Activated naive CD4-positive, alpha-beta T cell treated with anti-CD3 and anti-CD28 coated beads, Interleukin-2, amount 10 ng/mL, durations not matched to agents 7 days and 5 days (primary cell): ENCODE data around the gene CCDC43.
"Not testable (repeated sequence)": the region's sequence is repeated elsewhere in the genome, so short reads cannot be mapped to it uniquely, and the experiment has no call there.

Experiments
- CTCF ChIA-PET: fragments of 350-600 bp; sonication (Branson Sonifier 250); formaldehyde crosslinking; loops from one replicate; lab custom pipeline; 2021; ENCODE audit warnings: antibody characterized with exemption; lab: Charles Lee
- DNase-seq: peaks from one replicate; pipeline ENCODE4 v3.0.0-alpha.2; 2020
- H3K27ac Mint-ChIP-seq: one replicate; pipeline ENCODE4 v1.8.0; 2021; ENCODE audit warnings: mild to moderate bottlenecking, moderate library complexity, mixed read lengths
- H3K27me3 Mint-ChIP-seq: one replicate; pipeline ENCODE4 v1.8.0; 2021; ENCODE audit warnings: mild to moderate bottlenecking, mixed read lengths
- H3K36me3 Mint-ChIP-seq: one replicate; pipeline ENCODE4 v1.8.0; 2021; ENCODE audit warnings: mixed read lengths
- H3K4me1 Mint-ChIP-seq: one replicate; pipeline ENCODE4 v1.8.0; 2021; ENCODE audit warnings: mixed read lengths
- H3K4me3 Mint-ChIP-seq: one replicate; pipeline ENCODE4 v1.8.0; 2021; ENCODE audit warnings: mild to moderate bottlenecking, moderate library complexity, mixed read lengths
- H3K9me3 Mint-ChIP-seq: one replicate; pipeline ENCODE4 v1.8.0; 2021; ENCODE audit warnings: mixed read lengths

Gene CCDC43

GRCh38 chr17:44653384-44653783, 36.2 kb downstream of the CCDC43 start:
- CTCF ChIA-PET = no interaction called here

DNA sequence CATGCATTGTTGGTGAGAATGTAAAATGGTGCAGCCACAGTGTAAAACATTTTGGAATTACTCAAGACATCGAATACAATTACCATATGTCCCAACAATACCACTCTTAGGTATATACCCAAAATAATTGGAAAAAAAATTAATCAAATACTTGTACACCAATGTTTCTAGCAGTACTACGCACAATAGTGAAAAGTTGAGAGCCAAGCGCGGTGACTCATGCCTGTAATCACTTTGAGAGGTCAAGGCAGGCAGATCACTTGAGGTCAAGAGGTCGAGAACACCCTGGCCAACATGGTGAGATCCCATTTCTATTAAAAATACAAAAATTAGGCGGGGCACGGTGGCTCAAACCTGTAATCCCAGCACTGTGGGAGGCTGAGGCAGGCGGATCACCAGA, 36.8 kb downstream of the CCDC43 start:
- peaks cover 78% of the 10 kb centered on the region for H3K27me3 Mint-ChIP-seq
- H3K4me1 Mint-ChIP-seq = peaks cover 8% of the 10 kb centered on the region
- no peak overlapping the region for H3K4me3 Mint-ChIP-seq
- H3K9me3 Mint-ChIP-seq = no peaks in the 10 kb centered on the region
- DNase-seq = no peak
- H3K36me3 Mint-ChIP-seq = peaks cover 3% of the 10 kb centered on the region
- no peak overlapping the region for H3K27ac Mint-ChIP-seq
- CTCF ChIA-PET = no interaction called here

More at GRCh38 chr17:44653384-44653783, 36.2 kb downstream of the CCDC43 start:
- Mint-ChIP-seq H3K36me3 (peaks cover 3% of the 10 kb centered on the region), H3K4me1 (peaks cover 8% of the 10 kb centered on the region), H3K4me3 (no peak overlapping the region), H3K9me3 (no peaks in the 10 kb centered on the region), H3K27me3 (peaks cover 81% of the 10 kb centered on the region), H3K27ac (no peak overlapping the region)
- no peak for DNase-seq

- Mint-ChIP-seq H3K27me3 (peaks cover 63% of the 10 kb centered on the region), H3K36me3 (no peaks in the 10 kb centered on the region), H3K4me3 (no peak overlapping the region), H3K4me1 (peaks cover 4% of the 10 kb centered on the region), H3K27ac (no peak overlapping the region), H3K9me3 (no peaks in the 10 kb centered on the region)
- CTCF ChIA-PET = no interaction called here
- DNase-seq = no peak
Observed at GRCh38 chr17:44651228-44651627, 38.3 kb downstream of the CCDC43 start.

GRCh38 chr17:44648963-44649362, 40.6 kb downstream of the CCDC43 start:
- CTCF ChIA-PET = interaction anchor here (0.7 kb wide), 1 partner anchor 44 kb away, joined by 3 read pairs; no protein-coding TSS in a partner anchor
- no peak overlapping the region for H3K27ac Mint-ChIP-seq
- DNase-seq = no peak
- peaks cover 53% of the 10 kb centered on the region for H3K27me3 Mint-ChIP-seq
- H3K9me3 Mint-ChIP-seq = no peaks in the 10 kb centered on the region
- no peak overlapping the region for H3K4me3 Mint-ChIP-seq
- no peaks in the 10 kb centered on the region for H3K4me1 Mint-ChIP-seq
- no peaks in the 10 kb centered on the region for H3K36me3 Mint-ChIP-seq

GRCh38 chr17:44647736-44648135, 41.8 kb downstream of the CCDC43 start:
- Mint-ChIP-seq H3K9me3 (no peaks in the 10 kb centered on the region), H3K4me3 (no peak overlapping the region), H3K4me1 (no peaks in the 10 kb centered on the region), H3K27ac (no peak overlapping the region), H3K36me3 (no peaks in the 10 kb centered on the region), H3K27me3 (peaks cover 54% of the 10 kb centered on the region)
- no peak for DNase-seq
- CTCF ChIA-PET = no interaction called here

- Mint-ChIP-seq H3K27me3 (peaks cover 54% of the 10 kb centered on the region), H3K4me1 (no peaks in the 10 kb centered on the region), H3K4me3 (no peak overlapping the region), H3K27ac (no peak overlapping the region), H3K9me3 (no peaks in the 10 kb centered on the region), H3K36me3 (no peaks in the 10 kb centered on the region)
- CTCF ChIA-PET = interaction anchor here (0.8 kb wide), 1 partner anchor 9 kb away, joined by 3 read pairs; no protein-coding TSS in a partner anchor
- DNase-seq = no peak
Observed at GRCh38 chr17:44646280-44646679, 43.3 kb downstream of the CCDC43 start.

DNA sequence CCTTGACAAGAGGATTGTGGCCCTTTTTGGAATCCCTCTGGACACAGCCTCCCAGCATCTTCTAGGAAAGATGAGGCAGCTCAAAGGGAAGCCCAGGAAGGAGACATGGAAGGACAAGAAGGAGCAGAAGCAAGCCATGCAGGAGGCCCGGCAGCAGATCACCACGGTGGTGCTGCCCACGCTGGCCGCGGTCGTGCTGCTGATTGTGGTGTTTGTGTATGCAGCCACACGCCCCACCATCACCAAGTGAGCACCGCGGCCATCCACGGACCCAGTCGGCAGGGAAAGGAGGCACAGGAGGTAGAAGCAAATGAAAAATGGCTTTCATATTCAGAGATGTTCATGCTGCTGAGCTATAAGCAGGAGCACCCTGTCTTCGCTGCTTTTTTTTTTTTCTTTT, 44.2 kb downstream of the CCDC43 start:
- peaks cover 46% of the 10 kb centered on the region for H3K27me3 Mint-ChIP-seq
- no peak overlapping the region for H3K4me3 Mint-ChIP-seq
- H3K4me1 Mint-ChIP-seq = no peaks in the 10 kb centered on the region
- H3K27ac Mint-ChIP-seq = no peak overlapping the region
- no peaks in the 10 kb centered on the region for H3K9me3 Mint-ChIP-seq
- H3K36me3 Mint-ChIP-seq = no peaks in the 10 kb centered on the region
- no peak for DNase-seq
- CTCF ChIA-PET = no interaction called here

DNA sequence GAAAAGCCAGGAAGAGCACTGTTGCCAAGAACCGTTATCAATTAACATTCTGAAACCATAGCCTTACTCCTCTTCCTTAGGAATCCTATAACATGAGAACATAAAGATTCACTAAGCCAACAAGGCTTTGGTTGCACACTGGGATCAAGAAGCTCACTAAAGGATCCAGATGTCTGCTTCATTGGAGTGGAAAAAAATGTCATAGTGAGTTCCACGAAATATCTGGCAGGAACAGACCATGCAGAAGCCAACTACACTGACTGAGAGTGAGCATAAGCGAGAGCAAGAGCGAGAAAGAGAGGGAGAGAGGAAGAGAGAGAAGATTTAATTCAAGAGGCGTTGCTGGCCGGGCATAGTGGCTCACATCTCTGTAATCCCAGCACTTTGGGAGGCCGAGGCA, 46.7 kb downstream of the CCDC43 start:
- H3K4me1 Mint-ChIP-seq = no peaks in the 10 kb centered on the region
- H3K27me3 Mint-ChIP-seq = peaks cover 39% of the 10 kb centered on the region
- no peaks in the 10 kb centered on the region for H3K36me3 Mint-ChIP-seq
- H3K27ac Mint-ChIP-seq = no peak overlapping the region
- CTCF ChIA-PET = no interaction called here
- H3K4me3 Mint-ChIP-seq = no peak overlapping the region
- H3K9me3 Mint-ChIP-seq = no peaks in the 10 kb centered on the region
- no peak for DNase-seq

GRCh38 chr17:44637066-44637465, 52.5 kb downstream of the CCDC43 start:
- Mint-ChIP-seq H3K27ac (no peak overlapping the region), H3K4me1 (no peaks in the 10 kb centered on the region), H3K4me3 (no peak overlapping the region), H3K9me3 (no peaks in the 10 kb centered on the region), H3K27me3 (peaks cover 27% of the 10 kb centered on the region), H3K36me3 (no peaks in the 10 kb centered on the region)
- DNase-seq = no peak
- CTCF ChIA-PET = interaction anchor here (0.5 to 1.2 kb wide), 3 partner anchors 9 to 115 kb away, joined by 3 to 4 read pairs (median 4); no protein-coding TSS in a partner anchor

DNA sequence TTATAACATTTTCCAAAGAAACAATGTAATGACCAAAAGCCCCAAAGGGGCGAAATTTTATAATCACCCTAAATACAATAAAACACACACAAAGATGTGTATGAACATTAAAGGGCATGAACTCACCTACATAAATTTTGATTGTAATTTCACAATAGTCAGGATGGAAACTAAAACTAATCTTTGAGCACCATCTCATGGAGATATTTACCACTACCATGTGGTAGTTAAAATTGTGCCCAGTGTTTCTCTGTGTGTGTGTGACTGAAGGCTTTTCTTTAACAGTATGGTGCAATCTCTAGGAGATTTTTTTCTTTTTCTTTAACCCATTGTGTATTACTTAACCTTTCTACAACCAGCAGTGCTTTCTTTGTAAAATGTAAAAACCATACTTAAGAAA, 53.0 kb downstream of the CCDC43 start:
- CTCF ChIA-PET = interaction anchor here (0.5 to 1.2 kb wide), 3 partner anchors 10 to 114 kb away, joined by 3 to 4 read pairs (median 4); no protein-coding TSS in a partner anchor
- Mint-ChIP-seq H3K27ac (peak overlapping the region; percentile 12), H3K4me3 (no peak overlapping the region), H3K9me3 (no peaks in the 10 kb centered on the region), H3K27me3 (peaks cover 26% of the 10 kb centered on the region), H3K4me1 (no peaks in the 10 kb centered on the region), H3K36me3 (no peaks in the 10 kb centered on the region)
- no peak for DNase-seq

DNA sequence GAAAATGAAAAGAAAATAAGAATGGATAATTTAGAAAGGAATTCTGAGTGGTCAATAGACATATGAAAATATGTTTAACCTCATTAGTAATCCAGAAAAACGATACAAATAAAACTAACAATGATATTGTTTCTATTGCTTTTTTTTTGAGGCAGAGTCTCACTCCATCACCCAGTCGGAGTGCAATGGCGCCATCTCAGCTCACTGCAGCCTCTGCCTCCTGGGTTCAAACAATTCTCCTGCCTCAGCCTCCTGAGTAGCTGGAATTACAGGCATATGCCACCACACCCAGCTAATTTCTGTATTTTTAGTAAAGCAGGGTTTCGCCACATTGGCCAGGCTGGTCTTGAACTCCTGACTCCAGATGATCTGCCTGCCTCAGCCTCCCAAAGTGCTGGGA, 55.2 kb downstream of the CCDC43 start:
- DNase-seq, H3K4me1 Mint-ChIP-seq, CTCF ChIA-PET, H3K4me3 Mint-ChIP-seq, H3K27ac Mint-ChIP-seq, H3K36me3 Mint-ChIP-seq, H3K9me3 Mint-ChIP-seq: not testable (repeated sequence)
- H3K27me3 Mint-ChIP-seq = peaks cover 23% of the 10 kb centered on the region

- Mint-ChIP-seq H3K27me3 (peaks cover 23% of the 10 kb centered on the region), H3K9me3 (no peaks in the 10 kb centered on the region), H3K36me3 (no peaks in the 10 kb centered on the region), H3K4me3 (no peak overlapping the region), H3K4me1 (no peaks in the 10 kb centered on the region), H3K27ac (no peak overlapping the region)
- DNase-seq = no peak
- CTCF ChIA-PET = no interaction called here
Observed at GRCh38 chr17:44633998-44634397, 55.6 kb downstream of the CCDC43 start.

DNA sequence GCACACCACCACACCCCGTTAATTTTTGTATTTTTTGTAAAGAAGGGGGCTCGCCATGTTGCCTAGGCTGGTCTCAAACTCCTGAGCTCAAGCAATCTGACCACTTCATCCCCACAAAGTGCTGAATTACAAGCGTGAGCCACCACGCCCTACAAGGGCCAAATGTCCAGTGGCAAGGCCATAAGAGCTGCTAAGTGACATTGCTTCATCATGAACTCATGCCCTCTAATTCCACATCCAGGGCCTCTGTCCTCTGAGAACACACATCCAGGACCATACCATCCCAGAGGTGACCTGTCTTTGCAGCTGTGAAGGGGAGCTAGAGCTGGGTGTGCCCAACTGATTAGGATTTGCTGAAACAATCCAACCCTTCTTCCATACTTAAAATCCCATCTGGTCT, 58.9 kb downstream of the CCDC43 start:
- no peak overlapping the region for H3K27ac Mint-ChIP-seq
- no peaks in the 10 kb centered on the region for H3K36me3 Mint-ChIP-seq
- CTCF ChIA-PET = no interaction called here
- no peak overlapping the region for H3K4me3 Mint-ChIP-seq
- peaks cover 3% of the 10 kb centered on the region for H3K4me1 Mint-ChIP-seq
- peaks cover 15% of the 10 kb centered on the region for H3K27me3 Mint-ChIP-seq
- DNase-seq = no peak
- no peaks in the 10 kb centered on the region for H3K9me3 Mint-ChIP-seq

GRCh38 chr17:44629314-44629713, 60.3 kb downstream of the CCDC43 start:
- CTCF ChIA-PET = no interaction called here
- no peaks in the 10 kb centered on the region for H3K36me3 Mint-ChIP-seq
- no peak for DNase-seq
- H3K27me3 Mint-ChIP-seq = peaks cover 21% of the 10 kb centered on the region
- H3K9me3 Mint-ChIP-seq = no peaks in the 10 kb centered on the region
- no peak overlapping the region for H3K27ac Mint-ChIP-seq
- peaks cover 3% of the 10 kb centered on the region for H3K4me1 Mint-ChIP-seq
- no peak overlapping the region for H3K4me3 Mint-ChIP-seq

DNA sequence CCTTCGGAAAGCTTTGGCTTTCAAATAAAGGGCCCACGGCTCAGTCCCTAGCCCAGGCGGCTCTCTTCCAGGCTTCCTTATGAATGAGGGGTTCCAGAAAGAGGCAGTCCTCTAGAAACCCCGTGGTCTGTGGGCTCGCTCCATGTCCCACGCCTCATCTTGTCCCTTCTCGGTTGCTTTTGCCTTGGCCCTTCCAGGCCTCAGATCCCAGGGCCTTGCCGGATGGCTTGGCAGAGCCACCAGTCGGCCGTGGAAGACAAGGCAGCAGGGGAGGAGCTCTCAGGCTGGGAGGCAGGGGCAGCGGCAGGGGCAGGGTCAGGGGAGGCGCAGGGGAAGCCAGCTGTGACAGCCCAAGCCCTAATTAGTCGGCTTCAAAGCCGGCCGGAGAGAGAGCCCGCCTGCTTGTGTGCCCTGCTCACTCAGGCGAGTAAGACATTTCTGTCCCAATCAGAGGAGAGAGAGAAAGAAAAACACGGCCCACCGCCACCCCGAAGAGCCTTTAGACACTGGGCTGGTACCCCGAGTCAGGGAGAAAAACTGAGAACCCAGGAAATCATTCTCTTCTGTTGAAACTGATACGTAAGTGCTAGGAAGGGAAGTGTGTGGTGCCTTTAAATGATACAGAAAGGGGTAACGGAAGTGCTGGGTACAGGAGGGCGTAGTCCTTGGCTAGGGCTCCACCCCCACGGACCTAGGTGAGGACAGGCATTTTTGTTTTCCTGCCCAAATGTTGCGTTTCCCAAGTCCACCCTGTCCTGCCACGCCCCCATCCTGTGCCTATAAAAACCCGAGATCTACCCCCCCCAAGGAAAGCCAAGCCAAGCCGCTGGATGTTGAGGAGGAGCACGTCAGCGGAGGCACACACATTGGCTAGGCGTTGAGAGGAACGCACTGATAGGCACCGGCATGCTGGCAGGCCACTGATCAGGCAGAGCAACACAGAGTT, 61.1 kb downstream of the CCDC43 start:
- CTCF ChIA-PET = no interaction called here
- no peaks in the 10 kb centered on the region for H3K9me3 Mint-ChIP-seq
- peak overlapping the region; percentile 12 for H3K4me3 Mint-ChIP-seq
- H3K27ac Mint-ChIP-seq = no peak overlapping the region
- H3K4me1 Mint-ChIP-seq = peaks cover 3% of the 10 kb centered on the region
- no peaks in the 10 kb centered on the region for H3K36me3 Mint-ChIP-seq
- H3K27me3 Mint-ChIP-seq = peaks cover 17% of the 10 kb centered on the region
- DNase-seq = no peak
